A549 (cell line): ENCODE results near the gene ZBTB48. TPM values are rescaled to one million over a fixed set of nuclear protein-coding genes. Genes with fewer than 3 reads are reported as not detected.

Experiments used
- ATAC-seq, 2 experiments: fragments of 200-7000 bp in 1 of 2; fragments of >200 bp in 1 of 2; cut with Nextera tagmentation in 1 of 2; cut with Tn5 transposase in 1 of 2; 3 replicates each; pipeline versions ENCODE4 v1.8.0 to v1.9.1; 2018 to 2020; ENCODE audit warnings: mild to moderate bottlenecking in 1 of 2, moderate library complexity in 1 of 2
- CTCF ChIA-PET: fragments of 300-600 bp; sonication (Branson Sonifier 250); formaldehyde crosslinking; extraction: SDS; loops from one replicate; lab custom pipeline; 2021; ENCODE audit warnings: antibody characterized with exemption, inconsistent platforms; lab: Yijun Ruan, JAX
- POLR2A ChIA-PET: fragments of 350-600 bp; formaldehyde crosslinking; extraction: SDS; loops from one replicate; lab custom pipeline; 2021; ENCODE audit warnings: antibody characterized with exemption, inconsistent platforms; lab: Yijun Ruan, JAX
- DNase-seq, 2 experiments: peaks; one replicate each; pipeline versions ENCODE4 v3.0.0 to v3.0.0-alpha.2; 2011 to 2016; ENCODE audit warnings: low read depth in 1 of 2, low spot score in 1 of 2
- FAIRE-seq: peaks from 2 replicates; lab custom pipeline; 2011; peaks lifted over from hg19 to GRCh38; lab: Jason Lieb, UNC
- H3K27ac ChIP-seq, 2 experiments: fragments of >200 bp; sonication (Bioruptor Twin); formaldehyde crosslinking; 3 replicates each; pipeline ENCODE4 v1.5.1; 2016 to 2017
- H3K4me1 ChIP-seq: fragments of >200 bp; sonication (Bioruptor Twin); formaldehyde crosslinking; 3 replicates; pipeline ENCODE4 v1.6.1; 2016
- H3K4me2 ChIP-seq: fragments of >200 bp; sonication (Bioruptor Twin); formaldehyde crosslinking; 3 replicates; pipeline ENCODE4 v1.6.1; 2016
- H3K4me3 ChIP-seq: fragments of >200 bp; sonication (Bioruptor Twin); formaldehyde crosslinking; 3 replicates; pipeline ENCODE4 v1.5.1; 2016
- H3K9me3 ChIP-seq: fragments of >200 bp; sonication (Bioruptor Twin); formaldehyde crosslinking; 3 replicates; pipeline ENCODE4 v1.6.1; 2016
- BHLHE40 ChIP-seq: IDR thresholded peaks from 2 replicates; pipeline ENCODE4 v1.6.1; 2012; ENCODE audit warnings: low read depth, low read length, inconsistent platforms
- CBX2 ChIP-seq: fragments of 200-600 bp; sonication (generic); IDR thresholded peaks from 2 replicates; pipeline ENCODE4 v1.6.1; 2016; ENCODE audit warnings: low read depth, mild to moderate bottlenecking, borderline replicate concordance
- CBX8 ChIP-seq: fragments of 200-600 bp; sonication (generic); IDR thresholded peaks from 2 replicates; pipeline ENCODE4 v1.6.1; 2016
- CHD4 ChIP-seq: fragments of 200-600 bp; sonication (generic); IDR thresholded peaks from 2 replicates; pipeline ENCODE4 v1.6.1; 2016; ENCODE audit warnings: antibody characterized with exemption, mild to moderate bottlenecking, borderline replicate concordance
- FOSB ChIP-seq: fragments of 250-450 bp; sonication (Bioruptor Pico); IDR thresholded peaks from 2 replicates; pipeline ENCODE4 v1.5.0; 2020; ENCODE audit warnings: mild to moderate bottlenecking, moderate library complexity
- FOXS1 ChIP-seq: fragments of 250-450 bp; sonication (Bioruptor Pico); IDR thresholded peaks from 2 replicates; pipeline ENCODE4 v1.5.0; 2020; ENCODE audit warnings: mild to moderate bottlenecking, moderate library complexity
- GATA3 ChIP-seq: IDR thresholded peaks from 2 replicates; pipeline ENCODE4 v1.6.1; 2012; ENCODE audit warnings: borderline replicate concordance
- HDAC2 ChIP-seq: fragments of 200-600 bp; sonication (generic); IDR thresholded peaks from 2 replicates; pipeline ENCODE4 v1.6.1; 2016
- HOXA7 ChIP-seq: fragments of 250-450 bp; sonication (Bioruptor Pico); IDR thresholded peaks from 2 replicates; pipeline ENCODE4 v1.5.0; 2020; ENCODE audit warnings: mild to moderate bottlenecking, moderate library complexity
- HOXB13 ChIP-seq: fragments of 250-450 bp; sonication (Bioruptor Pico); IDR thresholded peaks from 2 replicates; pipeline ENCODE4 v1.5.0; 2020; ENCODE audit warnings: low read depth, mild to moderate bottlenecking, moderate library complexity
- HOXB5 ChIP-seq: fragments of 250-450 bp; sonication (Bioruptor Pico); IDR thresholded peaks from 2 replicates; pipeline ENCODE4 v1.5.0; 2020; ENCODE audit warnings: mild to moderate bottlenecking, moderate library complexity
- KDM1A ChIP-seq: fragments of 200-600 bp; sonication (generic); IDR thresholded peaks from 2 replicates; pipeline ENCODE4 v1.6.1; 2016; ENCODE audit warnings: low read depth, mild to moderate bottlenecking
- MAFK ChIP-seq: fragments of 450-650 bp; IDR thresholded peaks from 2 replicates; pipeline ENCODE4 v1.6.1; 2014; ENCODE audit not compliant: partially characterized antibody
- MAZ ChIP-seq: fragments of 150-350 bp; IDR thresholded peaks from 2 replicates; pipeline ENCODE4 v1.6.1; 2014; ENCODE audit warnings: antibody characterized with exemption, low read depth, low read length, borderline replicate concordance
- NFE2L2 ChIP-seq: fragments of 150-350 bp; conservative IDR thresholded peaks from 2 replicates; pipeline ENCODE4 v1.6.1; 2014; ENCODE audit warnings: low read length
- NPAS2 ChIP-seq: fragments of 250-450 bp; sonication (Bioruptor Pico); IDR thresholded peaks from 2 replicates; pipeline ENCODE4 v1.8.0; 2022; ENCODE audit warnings: mild to moderate bottlenecking, moderate library complexity, borderline replicate concordance
- NR3C1 ChIP-seq: fragments of >200 bp; sonication (Bioruptor Twin); formaldehyde crosslinking; IDR thresholded peaks from 3 replicates; pipeline ENCODE4 v1.6.1; 2017
- RAD21 ChIP-seq, 2 experiments: fragments of >200 bp in 1 of 2; sonication (Bioruptor Twin) in 1 of 2; formaldehyde crosslinking in 1 of 2; IDR thresholded peaks in 1 of 2; conservative IDR thresholded peaks in 1 of 2; 2 replicates in 1 of 2; 3 replicates in 1 of 2; pipeline ENCODE4 v1.6.1; 2012 to 2018; ENCODE audit warnings: inconsistent platforms in 1 of 2
- RARB ChIP-seq: fragments of 250-450 bp; sonication (Bioruptor Pico); IDR thresholded peaks from 2 replicates; pipeline ENCODE4 v1.8.0; 2021; ENCODE audit warnings: mild to moderate bottlenecking, moderate library complexity
- RCOR1 ChIP-seq: fragments of 150-350 bp; IDR thresholded peaks from 2 replicates; pipeline ENCODE4 v1.6.1; 2014; ENCODE audit warnings: antibody characterized with exemption, low read length, low read depth
- RFX5 ChIP-seq: fragments of 450-650 bp; IDR thresholded peaks from 2 replicates; pipeline ENCODE4 v1.7.1; 2014; ENCODE audit warnings: antibody characterized with exemption, mild to moderate bottlenecking, moderate library complexity
- RNF2 ChIP-seq: fragments of 200-600 bp; sonication (generic); IDR thresholded peaks from 2 replicates; pipeline ENCODE4 v1.6.1; 2016; ENCODE audit warnings: low read depth, mild to moderate bottlenecking, antibody characterized with exemption, moderate library complexity, borderline replicate concordance
- SREBF2 ChIP-seq: fragments of 450-650 bp; IDR thresholded peaks from 2 replicates; pipeline ENCODE4 v1.6.1; 2014; ENCODE audit warnings: mild to moderate bottlenecking, moderate library complexity
- ZC3H11A ChIP-seq: fragments of 450-650 bp; IDR thresholded peaks from 2 replicates; pipeline ENCODE4 v1.6.1; 2014; ENCODE audit warnings: antibody characterized with exemption, mild to moderate bottlenecking
- ZFP36 ChIP-seq: fragments of 450-650 bp; IDR thresholded peaks from 2 replicates; pipeline ENCODE4 v1.6.1; 2014; ENCODE audit warnings: borderline replicate concordance; ENCODE audit not compliant: partially characterized antibody
- WGBS: methylation state at CpG from one replicate; pipeline ENCODE4 v1.1.6; 2017; ENCODE audit errors: missing lambda C conversion rate; 5-methylcytosine and 5-hydroxymethylcytosine counted together
- polyA plus RNA-seq, 4 experiments: library from polyadenylated mRNA; depleted of rRNA in 3 of 4; stranded (reverse); fragments of >200 nt; fragmentation: RNase III in 1 of 4; extraction: RNeasy Plus Mini Kit Qiagen cat#74134 plus additional on column Dnase treatment in 1 of 4; gene quantifications; 2 replicates in 3 of 4; 3 replicates in 1 of 4; pipeline ENCODE4 v1.2.3, GENCODE V29; 2011 to 2017
- TF ChIP-seq, protein P1 (sequence below): IDR thresholded peaks from 2 replicates; pipeline ENCODE4 v1.6.1; 2012
- TF ChIP-seq, protein P2 (sequence below): IDR thresholded peaks from 2 replicates; pipeline ENCODE4 v1.6.1; 2012
- TF ChIP-seq, protein P3 (sequence below): fragments of 450-650 bp; IDR thresholded peaks from 2 replicates; pipeline ENCODE4 v1.6.1; 2014; ENCODE audit warnings: antibody characterized with exemption

Gene ZBTB48
- polyA plus RNA-seq, 2 of the 4 experiments (the other 2 are of a cell fraction): 8.0 to 13.1 TPM

DNA sequence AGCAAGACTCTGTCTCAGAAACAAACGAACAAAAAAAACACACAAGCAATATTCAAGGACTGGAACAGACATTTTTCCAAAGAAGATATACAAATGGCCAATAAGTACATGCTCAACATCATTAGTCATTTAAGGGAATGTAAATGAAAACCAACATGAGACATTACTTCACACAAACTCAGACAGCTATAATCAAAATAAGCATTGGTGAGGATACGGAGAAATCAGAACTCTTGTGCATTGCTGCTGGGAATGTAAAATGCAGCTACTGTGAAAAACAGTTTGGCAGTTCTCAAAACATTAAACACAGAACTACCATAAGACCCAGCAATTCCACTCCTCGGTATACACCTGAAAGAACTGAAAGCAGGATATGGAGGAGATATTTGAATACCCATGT lies 40.8 kb upstream of the ZBTB48 start:
- no peak for FAIRE-seq
- H3K9me3 ChIP-seq: no peaks in the 10 kb centered on the region
- POLR2A ChIA-PET: no interaction called here
- no peak overlapping the region for H3K4me3 ChIP-seq
- no peak for DNase-seq
- 52% methylated on average over 3 of the region's 3 CpGs for WGBS
- no peak overlapping the region for H3K4me2 ChIP-seq
- no peak for ATAC-seq
- CTCF ChIA-PET: interaction anchor here (0.9 to 1.6 kb wide), 4 partner anchors 9 to 53 kb away, joined by 3 to 9 read pairs (median 4); no protein-coding TSS in a partner anchor
- H3K27ac ChIP-seq: no peak overlapping the region
- no peaks in the 10 kb centered on the region for H3K4me1 ChIP-seq
- no peak for TF ChIP-seq RFX5
- TF ChIP-seq FOXS1 (CRISPR knock-in tag): no peak
- no peak for TF ChIP-seq SREBF2
- no peak for TF ChIP-seq GATA3
- no peak for TF ChIP-seq HOXB13
- TF ChIP-seq, protein P1, sequence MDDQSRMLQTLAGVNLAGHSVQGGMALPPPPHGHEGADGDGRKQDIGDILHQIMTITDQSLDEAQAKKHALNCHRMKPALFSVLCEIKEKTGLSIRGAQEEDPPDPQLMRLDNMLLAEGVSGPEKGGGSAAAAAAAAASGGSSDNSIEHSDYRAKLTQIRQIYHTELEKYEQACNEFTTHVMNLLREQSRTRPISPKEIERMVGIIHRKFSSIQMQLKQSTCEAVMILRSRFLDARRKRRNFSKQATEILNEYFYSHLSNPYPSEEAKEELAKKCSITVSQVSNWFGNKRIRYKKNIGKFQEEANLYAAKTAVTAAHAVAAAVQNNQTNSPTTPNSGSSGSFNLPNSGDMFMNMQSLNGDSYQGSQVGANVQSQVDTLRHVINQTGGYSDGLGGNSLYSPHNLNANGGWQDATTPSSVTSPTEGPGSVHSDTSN: no peak
- TF ChIP-seq NPAS2: no peak
- no peak for TF ChIP-seq MAZ
- no peak for TF ChIP-seq NR3C1
- TF ChIP-seq, protein P2, sequence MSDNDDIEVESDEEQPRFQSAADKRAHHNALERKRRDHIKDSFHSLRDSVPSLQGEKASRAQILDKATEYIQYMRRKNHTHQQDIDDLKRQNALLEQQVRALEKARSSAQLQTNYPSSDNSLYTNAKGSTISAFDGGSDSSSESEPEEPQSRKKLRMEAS: no peak
- no peak for TF ChIP-seq MAFK
- no peak for TF ChIP-seq KDM1A
- TF ChIP-seq BHLHE40: no peak
- TF ChIP-seq ZFP36: no peak
- no peak for TF ChIP-seq NFE2L2
- no peak for TF ChIP-seq HOXB5 (CRISPR knock-in tag)

DNA sequence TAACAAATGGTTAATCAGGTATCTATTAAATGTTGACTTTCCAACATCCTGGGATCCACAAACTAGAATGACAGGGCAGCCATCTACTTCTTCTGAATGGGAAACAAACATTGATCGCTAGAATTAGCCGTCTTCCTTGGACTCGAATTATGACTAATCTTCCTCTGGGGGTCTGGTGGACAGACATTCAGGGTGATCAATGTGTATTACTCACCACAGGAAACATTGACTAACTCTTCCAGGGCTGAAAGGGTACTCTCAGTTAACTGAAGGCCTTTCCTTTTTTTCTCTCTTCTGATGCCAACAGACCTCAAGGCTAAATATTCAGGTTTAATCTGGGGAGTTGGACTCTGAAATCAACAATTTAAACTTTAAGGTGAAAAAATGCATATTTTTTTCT lies 35.0 kb upstream of the ZBTB48 start:
- Histone ChIP-seq H3K27ac (no peak overlapping the region), H3K4me1 (no peaks in the 10 kb centered on the region), H3K4me3 (no peak overlapping the region), H3K4me2 (no peak overlapping the region), H3K9me3 (no peaks in the 10 kb centered on the region)
- no peak for FAIRE-seq
- ChIA-PET POLR2A (no interaction called here), CTCF (no interaction called here)
- 87% methylated on average over 3 of the region's 3 CpGs for WGBS
- no peak for DNase-seq
- ATAC-seq: no peak
- TF ChIP-seq GATA3: no peak
- TF ChIP-seq KDM1A: no peak
- no peak for TF ChIP-seq NR3C1

DNA sequence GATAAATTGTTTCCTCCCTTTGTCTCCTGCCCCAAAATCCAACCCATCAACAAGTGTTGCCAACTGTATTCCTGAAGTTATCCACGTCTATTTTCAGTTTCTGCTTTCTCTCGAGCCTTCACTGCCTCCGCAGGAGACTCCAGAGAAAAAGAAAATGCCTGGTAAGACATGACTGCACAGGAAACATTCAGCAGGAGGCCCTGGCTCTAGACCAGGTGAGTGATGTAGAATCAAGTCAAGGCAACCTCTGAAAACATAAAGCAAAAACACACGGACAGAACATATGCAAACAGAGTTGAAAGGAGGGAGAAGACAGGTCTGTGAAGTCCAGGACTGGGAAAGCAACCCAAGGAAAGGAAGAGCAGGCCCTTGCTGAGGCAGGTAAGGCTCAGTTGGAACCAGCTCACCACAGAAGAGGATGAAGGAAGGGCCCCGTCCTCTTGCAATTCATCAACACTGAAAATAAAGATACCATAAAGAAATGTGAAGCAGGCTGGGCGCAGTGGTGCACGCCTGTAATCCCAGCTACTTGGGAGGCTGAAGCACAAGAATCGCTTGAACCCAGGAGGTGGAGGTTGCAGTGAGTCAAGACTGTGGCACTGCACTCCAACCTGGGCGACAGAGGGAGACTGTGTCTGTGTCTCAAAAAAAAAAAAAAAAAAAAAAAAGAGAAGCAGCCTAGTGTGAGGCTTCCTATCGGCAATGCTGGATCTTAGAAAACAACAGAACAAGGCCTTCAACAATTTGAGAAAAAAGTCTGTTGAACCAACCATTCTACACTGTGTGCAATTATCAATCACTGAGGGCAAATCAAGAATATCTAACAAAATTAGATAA lies 34.3 kb upstream of the ZBTB48 start:
- DNase-seq: no peak
- no peak overlapping the region for H3K27ac ChIP-seq
- no peak for TF ChIP-seq CBX8
- no peak for TF ChIP-seq CHD4
- TF ChIP-seq ZFP36: no peak
- TF ChIP-seq, protein P3, sequence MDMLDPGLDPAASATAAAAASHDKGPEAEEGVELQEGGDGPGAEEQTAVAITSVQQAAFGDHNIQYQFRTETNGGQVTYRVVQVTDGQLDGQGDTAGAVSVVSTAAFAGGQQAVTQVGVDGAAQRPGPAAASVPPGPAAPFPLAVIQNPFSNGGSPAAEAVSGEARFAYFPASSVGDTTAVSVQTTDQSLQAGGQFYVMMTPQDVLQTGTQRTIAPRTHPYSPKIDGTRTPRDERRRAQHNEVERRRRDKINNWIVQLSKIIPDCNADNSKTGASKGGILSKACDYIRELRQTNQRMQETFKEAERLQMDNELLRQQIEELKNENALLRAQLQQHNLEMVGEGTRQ: no peak
- no peak for TF ChIP-seq RARB (CRISPR knock-in tag)
- no peak for TF ChIP-seq MAFK
- TF ChIP-seq BHLHE40: no peak
- TF ChIP-seq FOSB (CRISPR knock-in tag): no peak
- TF ChIP-seq RNF2: no peak
- no peak for TF ChIP-seq CBX2
- TF ChIP-seq RCOR1: no peak
- no peak for TF ChIP-seq NPAS2
- no peak for TF ChIP-seq FOXS1 (CRISPR knock-in tag)
- TF ChIP-seq ZC3H11A: no peak
- TF ChIP-seq, protein P1: no peak
- TF ChIP-seq, protein P2: no peak
- TF ChIP-seq HOXA7 (CRISPR knock-in tag): no peak
- TF ChIP-seq HDAC2: no peak
- no peak for TF ChIP-seq RAD21 (conservative IDR thresholded peaks at IDR 0.05 in 1 of 2, IDR thresholded peaks at IDR 0.05 in 1 of 2)
- TF ChIP-seq, all 56 proteins: peak for 0
- H3K4me2 ChIP-seq: no peak overlapping the region
- no peaks in the 10 kb centered on the region for H3K4me1 ChIP-seq
- H3K4me3 ChIP-seq: no peak overlapping the region
- H3K9me3 ChIP-seq: no peaks in the 10 kb centered on the region
- FAIRE-seq: no peak
- 72% methylated on average over 10 of the region's 10 CpGs for WGBS
- POLR2A ChIA-PET: no interaction called here
- CTCF ChIA-PET: no interaction called here
- ATAC-seq: no peak
